T-helper 2 cell treated with Interferon-gamma antibody and Interleukin-4, amounts not matched to agents 100 ng/mL and 5 ng/mL, for 36 hours (primary cell): ENCODE measurements around the gene CCDC148. TPM values are rescaled to one million over a fixed set of nuclear protein-coding genes. Genes with fewer than 3 reads are reported as not detected.

Experiments
- intact Hi-C: fragments of 100-400 bp; cut with micrococcal nuclease; formaldehyde crosslinking; loops from one replicate; pipeline ENCODE4 v1.15.1; 2023
- total RNA-seq: library from RNA; stranded (reverse); gene quantifications from 2 replicates; pipeline ENCODE4 v1.2.3, GENCODE V29; 2022

The CCDC148 gene
- total RNA-seq, 1 donor from 2014 or later = not detected

- intact Hi-C loops = no loop called here
These were observed 325.6 kb downstream of the CCDC148 start for GRCh38 chr2:158130832-158131473.

- intact Hi-C loops = no loop called here
These were observed 327.5 kb downstream of the CCDC148 start for GRCh38 chr2:158129037-158129436.

GRCh38 chr2:158128168-158128973 is 328.2 kb downstream of the CCDC148 start:
- intact Hi-C loops = no loop called here

- intact Hi-C loops = no loop called here
These were observed 329.2 kb downstream of the CCDC148 start for GRCh38 chr2:158127380-158127804.

- intact Hi-C loops = no loop called here
These were observed 330.6 kb downstream of the CCDC148 start for GRCh38 chr2:158125756-158126498.

GRCh38 chr2:158124896-158125295 is 331.7 kb downstream of the CCDC148 start:
- intact Hi-C loops = no loop called here

Other genes starting within 250 kb of the CCDC148 start
- 29.2 and 30.5 TPM in 2 replicates for gene PKP4, start 199 bp upstream of the CCDC148 start, total RNA-seq